ENCODE measurements around the gene GPRASP1. TPM values are rescaled to one million over a fixed set of nuclear protein-coding genes. Genes with fewer than 3 reads are reported as not detected.

The GPRASP1 gene
- total and polyA plus RNA-seq, 2 of the 13 experiments (the other 11 are each of a cell fraction or from before 2014, with no cell fraction given): 0.38 to 1.4 TPM

DNA sequence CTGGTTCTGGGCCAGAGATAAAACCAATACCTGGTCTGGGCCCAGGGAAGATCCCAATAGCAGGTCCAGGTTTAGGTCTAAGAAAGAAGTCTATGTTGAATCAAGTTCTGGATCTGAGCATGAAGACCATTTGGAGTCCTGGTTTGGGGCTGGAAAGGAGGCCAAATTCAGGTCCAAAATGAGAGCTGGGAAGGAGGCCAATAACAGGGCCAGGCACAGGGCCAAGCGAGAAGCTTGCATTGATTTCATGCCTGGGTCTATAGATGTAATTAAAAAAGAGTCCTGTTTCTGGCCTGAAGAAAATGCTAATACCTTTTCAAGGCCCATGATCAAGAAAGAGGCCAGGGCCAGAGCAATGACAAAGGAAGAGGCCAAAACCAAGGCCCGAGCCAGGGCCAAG is 3.4 kb downstream of the GPRASP1 start:
- CTCF ChIA-PET (ENCODE audit: low intra/inter-chr PET ratio, low total read pairs): no interaction called here
- in situ Hi-C loops (cut with HindIII; ENCODE audit: extremely low pct_ligation_motif_present, low pct_unique_long_range_greater_than_20kb): no loop called here

DNA sequence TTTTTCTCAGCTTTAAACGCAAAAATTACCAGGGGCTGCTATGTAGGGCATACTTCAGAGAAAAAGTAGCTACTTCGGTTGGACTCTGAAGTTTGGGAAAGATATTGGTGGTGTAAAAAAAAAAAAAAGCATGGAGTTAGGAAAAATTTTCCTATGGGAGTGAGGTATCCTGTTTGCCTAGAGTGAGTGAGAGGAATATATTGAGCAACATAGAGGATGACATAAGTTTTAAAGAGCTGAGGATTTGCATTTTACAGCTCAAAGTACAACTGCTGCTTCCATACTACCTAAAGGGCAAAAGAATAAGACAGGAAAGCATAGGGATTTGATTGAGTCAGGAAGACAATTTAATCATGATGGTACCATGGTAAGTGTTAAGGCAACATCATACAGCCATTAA is 7.3 kb downstream of the GPRASP1 start:
- FAIRE-seq (peak; percentile 63), DNase-seq (ENCODE audit: low spot score) (peak; percentile 65), ATAC-seq (peak; percentile 78)
- no peaks in the 10 kb centered on the region for H3K36me3 ChIP-seq (replicated peaks in 1 of 2; ENCODE audit: control insufficient read depth in 1 of 2, insufficient read depth in 2 of 2, low read length in 2 of 2)
- in situ Hi-C loops (cut with HindIII; ENCODE audit: extremely low pct_ligation_motif_present, low pct_unique_long_range_greater_than_20kb): no loop called here
- no peaks in the 10 kb centered on the region for H3K9me3 ChIP-seq (ENCODE audit: low read length)
- no peaks in the 10 kb centered on the region; a peak in 1 of 5 replicates for H3K27me3 ChIP-seq (ENCODE audit: control insufficient read depth in 1 of 2, insufficient read depth in 2 of 2, low read length in 2 of 2)
- H3K27ac ChIP-seq (ENCODE audit: extremely low read length, insufficient read depth, low read length): no peak overlapping the region
- peak overlapping the region; percentile 81; the same call in 1 of the 2 replicates for H3K4me2 ChIP-seq (ENCODE audit: low read depth, low read length)
- H4K20me1 ChIP-seq (ENCODE audit: insufficient read depth, low read length): no peaks in the 10 kb centered on the region
- no peak overlapping the region for H2AFZ ChIP-seq (ENCODE audit: low read length)
- intact Hi-C loops (cut with micrococcal nuclease; ENCODE audit: unreplicated experiment): loop anchor here (5.0 kb wide), 1 partner anchor 109 kb away; no protein-coding TSS in a partner anchor
- ChIA-PET POLR2A (interaction anchor here (0.7 to 1.0 kb wide), 2 partner anchors 20 to 60 kb away, joined by 3 to 7 read pairs; partner anchors contain the start of gene ARMCX5), CTCF (ENCODE audit: low intra/inter-chr PET ratio, low total read pairs) (no interaction called here)
- peaks cover 12% of the 10 kb centered on the region for H3K4me1 ChIP-seq (ENCODE audit: insufficient read depth, low read length)
- no peak overlapping the region for H3K4me3 ChIP-seq (replicated peaks in 1 of 3; ENCODE audit: insufficient read depth in 1 of 3, low read depth in 2 of 3, low read length in 3 of 3)
- 0% methylated on average over 2 of the region's 2 CpGs for WGBS (ENCODE audit: low lambda C conversion rate)
- no TSS peak for BruUV-seq (replicated peaks)
- peaks cover 2% of the 10 kb centered on the region for H3K79me2 ChIP-seq (ENCODE audit: insufficient read depth, low read length)
- H3K9ac ChIP-seq (ENCODE audit: insufficient read depth, low read depth, low read length): no peak overlapping the region; the same call in 1 of the 2 replicates
- TF ChIP-seq PRPF4 (IDR thresholded peaks at IDR 0.05; ENCODE audit: low read depth, low read length, poor library complexity, severe bottlenecking) (no peak), POLR2AphosphoS5 (IDR thresholded peaks at IDR 0.05; ENCODE audit: low read depth, low read length) (no peak), CBFB (CRISPR knock-in tag; IDR thresholded peaks at IDR 0.05) (no peak), TGIF2 (CRISPR knock-in tag; IDR thresholded peaks at IDR 0.05) (no peak), ZFP82 (CRISPR knock-in tag; IDR thresholded peaks at IDR 0.05; ENCODE audit: borderline replicate concordance) (no peak), GATAD2A (CRISPR knock-in tag; IDR thresholded peaks at IDR 0.05) (0 out of 2 replicates have a peak, but pooled peaks have one; percentile 27), ZNF367 (CRISPR knock-in tag; IDR thresholded peaks at IDR 0.05; ENCODE audit: borderline replicate concordance) (0 out of 2 replicates have a peak, but pooled peaks have one; percentile 26), ZNF841 (CRISPR knock-in tag; IDR thresholded peaks at IDR 0.05; ENCODE audit: borderline replicate concordance) (no peak)
- TF ChIP-seq, protein P1, sequence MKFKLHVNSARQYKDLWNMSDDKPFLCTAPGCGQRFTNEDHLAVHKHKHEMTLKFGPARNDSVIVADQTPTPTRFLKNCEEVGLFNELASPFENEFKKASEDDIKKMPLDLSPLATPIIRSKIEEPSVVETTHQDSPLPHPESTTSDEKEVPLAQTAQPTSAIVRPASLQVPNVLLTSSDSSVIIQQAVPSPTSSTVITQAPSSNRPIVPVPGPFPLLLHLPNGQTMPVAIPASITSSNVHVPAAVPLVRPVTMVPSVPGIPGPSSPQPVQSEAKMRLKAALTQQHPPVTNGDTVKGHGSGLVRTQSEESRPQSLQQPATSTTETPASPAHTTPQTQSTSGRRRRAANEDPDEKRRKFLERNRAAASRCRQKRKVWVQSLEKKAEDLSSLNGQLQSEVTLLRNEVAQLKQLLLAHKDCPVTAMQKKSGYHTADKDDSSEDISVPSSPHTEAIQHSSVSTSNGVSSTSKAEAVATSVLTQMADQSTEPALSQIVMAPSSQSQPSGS (CRISPR knock-in tag; IDR thresholded peaks at IDR 0.05): peak; percentile 58; the same call in 1 of the 2 replicates
- TF ChIP-seq, protein P2, sequence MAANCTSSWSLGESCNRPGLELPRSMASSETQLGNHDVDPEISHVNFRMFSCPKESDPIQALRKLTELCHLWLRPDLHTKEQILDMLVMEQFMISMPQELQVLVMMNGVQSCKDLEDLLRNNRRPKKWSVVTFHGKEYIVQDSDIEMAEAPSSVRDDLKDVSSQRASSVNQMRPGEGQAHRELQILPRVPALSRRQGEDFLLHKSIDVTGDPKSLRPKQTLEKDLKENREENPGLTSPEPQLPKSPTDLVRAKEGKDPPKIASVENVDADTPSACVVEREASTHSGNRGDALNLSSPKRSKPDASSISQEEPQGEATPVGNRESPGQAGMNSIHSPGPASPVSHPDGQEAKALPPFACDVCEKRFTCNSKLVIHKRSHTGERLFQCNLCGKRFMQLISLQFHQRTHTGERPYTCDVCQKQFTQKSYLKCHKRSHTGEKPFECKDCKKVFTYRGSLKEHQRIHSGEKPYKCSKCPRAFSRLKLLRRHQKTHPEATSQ (CRISPR knock-in tag; IDR thresholded peaks at IDR 0.05; ENCODE audit: borderline replicate concordance): no peak

More for the DNA sequence above, 3.4 kb downstream of the GPRASP1 start:
- POLR2A ChIA-PET: no interaction called here
- no peak overlapping the region for H3K27ac ChIP-seq (ENCODE audit: extremely low read length, insufficient read depth, low read length)
- no TSS peak for BruUV-seq (replicated peaks)
- H3K36me3 ChIP-seq (replicated peaks in 1 of 2; ENCODE audit: control insufficient read depth in 1 of 2, insufficient read depth in 2 of 2, low read length in 2 of 2): no peaks in the 10 kb centered on the region
- DNase-seq (ENCODE audit: low spot score) (no peak), ATAC-seq (no peak), FAIRE-seq (no peak)
- 100% methylated on average over 2 of the region's 2 CpGs for WGBS (ENCODE audit: low lambda C conversion rate)
- no peak for TF ChIP-seq KAT2B (IDR thresholded peaks at IDR 0.05; ENCODE audit: borderline replicate concordance, low read depth, low read length)
- TF ChIP-seq SP2 (CRISPR knock-in tag; IDR thresholded peaks at IDR 0.05): no peak
- TF ChIP-seq CCAR2 (optimal IDR thresholded peaks at IDR 0.05; ENCODE audit: low read depth, low read length): no peak
- no peak for TF ChIP-seq KAT7 (CRISPR knock-in tag; IDR thresholded peaks at IDR 0.05; ENCODE audit: borderline replicate concordance)
- no peak for TF ChIP-seq ZFP62 (CRISPR knock-in tag; IDR thresholded peaks at IDR 0.05)
- TF ChIP-seq, protein P3, sequence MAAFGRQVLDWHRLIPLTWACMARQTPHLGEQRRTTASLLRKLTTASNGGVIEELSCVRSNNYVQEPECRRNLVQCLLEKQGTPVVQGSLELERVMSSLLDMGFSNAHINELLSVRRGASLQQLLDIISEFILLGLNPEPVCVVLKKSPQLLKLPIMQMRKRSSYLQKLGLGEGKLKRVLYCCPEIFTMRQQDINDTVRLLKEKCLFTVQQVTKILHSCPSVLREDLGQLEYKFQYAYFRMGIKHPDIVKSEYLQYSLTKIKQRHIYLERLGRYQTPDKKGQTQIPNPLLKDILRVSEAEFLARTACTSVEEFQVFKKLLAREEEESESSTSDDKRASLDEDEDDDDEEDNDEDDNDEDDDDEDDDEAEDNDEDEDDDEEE (CRISPR knock-in tag; IDR thresholded peaks at IDR 0.05): no peak
- no peak for TF ChIP-seq ZNF674 (CRISPR knock-in tag; IDR thresholded peaks at IDR 0.05; ENCODE audit: low read depth)
- no peak for TF ChIP-seq ZFP36 (IDR thresholded peaks at IDR 0.05; ENCODE audit: borderline replicate concordance, low read depth, low read length, partially characterized antibody)
- TF ChIP-seq ZNF501 (CRISPR knock-in tag; IDR thresholded peaks at IDR 0.05): no peak
- TF ChIP-seq ZNF552 (CRISPR knock-in tag; IDR thresholded peaks at IDR 0.05; ENCODE audit: borderline replicate concordance): no peak
- TF ChIP-seq KDM4B (CRISPR knock-in tag; IDR thresholded peaks at IDR 0.05): no peak
- no peak overlapping the region for H3K9ac ChIP-seq (ENCODE audit: insufficient read depth, low read depth, low read length)
- H3K4me1 ChIP-seq (ENCODE audit: insufficient read depth, low read length): peaks cover 12% of the 10 kb centered on the region
- no peaks in the 10 kb centered on the region for H3K9me3 ChIP-seq (ENCODE audit: low read length)
- no peak overlapping the region for H2AFZ ChIP-seq (ENCODE audit: low read length)
- H3K79me2 ChIP-seq (ENCODE audit: insufficient read depth, low read length): peaks cover 2% of the 10 kb centered on the region
- H4K20me1 ChIP-seq (ENCODE audit: insufficient read depth, low read length): no peaks in the 10 kb centered on the region
- no peak overlapping the region for H3K4me3 ChIP-seq (replicated peaks in 1 of 3; ENCODE audit: insufficient read depth in 1 of 3, low read depth in 2 of 3, low read length in 3 of 3)
- no peaks in the 10 kb centered on the region for H3K27me3 ChIP-seq (ENCODE audit: control insufficient read depth in 1 of 2, insufficient read depth in 2 of 2, low read length in 2 of 2)
- no peak overlapping the region for H3K4me2 ChIP-seq (ENCODE audit: low read depth, low read length)
- intact Hi-C loops (cut with micrococcal nuclease; ENCODE audit: unreplicated experiment): loop anchor here (5.0 kb wide), 1 partner anchor 113 kb away; no protein-coding TSS in a partner anchor
